DND-41 (cell line): Measurements from ENCODE around the gene FOS.

Source experiments
- CTCF ChIP-seq: IDR thresholded peaks from 2 replicates; pipeline ENCODE4 v1.5.1; 2012; ENCODE audit warnings: borderline replicate concordance, low read length, moderate library complexity, mild to moderate bottlenecking; ENCODE audit not compliant: poor library complexity, severe bottlenecking; ENCODE audit errors: extremely low read depth
- EZH2 ChIP-seq: IDR thresholded peaks from 3 replicates; pipeline ENCODE4 v1.6.1; 2012; ENCODE audit warnings: borderline replicate concordance, low read depth, mild to moderate bottlenecking, moderate library complexity, low read length, inconsistent platforms; ENCODE audit not compliant: severe bottlenecking

- no peak for TF ChIP-seq EZH2
- peak; percentile 86 for TF ChIP-seq CTCF
Measured at GRCh38 chr14:75303381-75303789, 24.8 kb downstream of the FOS start.
